Measurements from ENCODE around the gene OR13C4.
"Not testable (repeated sequence)": the region's sequence is repeated elsewhere in the genome, so short reads cannot be mapped to it uniquely, and the experiment has no call there.

Gene OR13C4

DNA sequence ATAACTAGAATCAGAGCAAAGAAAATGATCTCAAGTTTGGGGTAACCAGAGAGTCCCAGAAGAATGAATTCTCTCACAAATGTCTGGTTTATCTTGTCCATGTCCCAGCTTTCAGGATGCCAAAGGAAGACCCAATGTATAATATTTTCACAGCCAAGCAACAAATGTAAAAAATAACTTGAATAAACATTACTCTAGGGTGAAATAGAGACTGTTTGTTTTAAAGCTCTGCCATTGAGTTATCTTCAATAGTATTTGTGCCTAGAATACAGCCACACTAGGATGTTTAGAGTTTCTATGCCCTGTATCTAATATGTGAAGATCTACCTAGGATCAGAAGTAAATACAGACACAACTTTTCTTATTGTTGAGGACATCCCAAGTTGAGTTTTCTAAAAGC lies at the start of gene OR13C4:
TSS of gene OR13C4 (minus strand) at position 101 of the 400 bp plus-strand sequence. CDS start at position 101, 0 bp downstream.
- no peak for DNase-seq (ENCODE audit: low read depth in 2 of 2)

DNA sequence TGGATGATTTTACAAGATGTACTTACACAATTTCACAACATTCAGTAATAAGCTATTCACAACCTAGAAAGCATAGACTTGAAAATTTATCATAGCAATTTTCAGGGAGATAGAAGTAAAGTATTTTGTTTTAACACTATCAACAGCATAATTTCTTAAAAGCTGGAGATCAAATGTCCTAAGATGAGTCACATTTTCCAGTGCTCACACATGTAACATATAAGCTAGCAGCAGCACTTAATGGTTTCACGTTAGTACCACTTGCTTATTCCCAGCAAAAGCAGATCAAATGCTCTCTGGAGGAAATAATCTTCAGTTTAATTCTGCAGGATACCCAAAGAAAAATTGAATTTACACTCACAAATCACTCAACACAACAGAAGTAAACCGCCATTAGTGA lies 48.4 kb upstream of the OR13C4 start:
- DNase-seq (ENCODE audit: low read depth in 2 of 2): no peak

GRCh38 chr9:104572612-104573011 lies 45.6 kb upstream of the OR13C4 start:
- DNase-seq (ENCODE audit: low read depth in 2 of 2): no peak

- no peak for DNase-seq (ENCODE audit: low read depth in 2 of 2)
Measured at GRCh38 chr9:104568868-104569267, 41.9 kb upstream of the OR13C4 start, which contains the start of gene OR13C8. TSS of gene OR13C8 (plus strand) at chr9:104569168. CDS start at chr9:104569168, 0 bp downstream.

DNA sequence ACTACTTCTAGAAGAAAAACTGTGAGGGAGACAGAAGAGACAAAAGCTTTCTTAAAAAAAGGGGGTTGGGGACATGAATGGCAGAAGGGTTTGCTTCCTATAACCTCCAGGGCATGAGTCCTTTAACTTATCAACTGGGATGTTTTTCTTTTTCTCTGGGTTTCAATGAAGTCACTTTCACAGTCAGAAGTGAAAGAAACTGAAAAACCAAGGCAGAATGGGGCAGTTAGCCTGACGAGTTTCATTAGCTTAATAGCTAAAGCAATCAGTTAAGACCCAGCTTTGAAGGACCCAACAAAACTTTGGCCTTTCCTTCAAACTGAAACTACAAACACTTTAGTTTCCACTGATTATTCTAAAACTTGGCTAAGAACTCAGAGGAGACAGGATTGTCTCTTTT lies 37.3 kb upstream of the OR13C4 start:
- DNase-seq (ENCODE audit: low read depth in 2 of 2): no peak

- DNase-seq (ENCODE audit: low read depth in 2 of 2): no peak
Measured at GRCh38 chr9:104556830-104557634, 30.0 kb upstream of the OR13C4 start.

DNA sequence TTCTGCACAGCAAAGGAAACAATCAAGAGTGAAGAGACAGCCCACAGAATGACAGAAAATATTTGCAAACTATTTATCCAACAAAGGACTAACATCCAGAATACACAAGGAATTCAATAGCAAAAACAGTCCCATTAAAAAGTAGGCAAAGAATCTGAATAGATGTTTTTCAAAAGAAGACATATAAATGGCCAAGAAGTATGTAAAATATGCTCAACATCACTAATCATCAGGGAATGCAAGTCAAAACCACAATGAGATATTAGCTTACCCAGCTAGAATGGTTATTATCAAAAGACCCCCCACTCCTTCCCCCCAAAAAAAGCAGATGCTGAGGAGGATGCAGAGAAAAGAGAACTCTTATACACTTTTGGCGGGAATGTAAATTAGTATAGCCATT lies 28.5 kb upstream of the OR13C4 start:
- DNase-seq (ENCODE audit: low read depth in 2 of 2): no peak

DNA sequence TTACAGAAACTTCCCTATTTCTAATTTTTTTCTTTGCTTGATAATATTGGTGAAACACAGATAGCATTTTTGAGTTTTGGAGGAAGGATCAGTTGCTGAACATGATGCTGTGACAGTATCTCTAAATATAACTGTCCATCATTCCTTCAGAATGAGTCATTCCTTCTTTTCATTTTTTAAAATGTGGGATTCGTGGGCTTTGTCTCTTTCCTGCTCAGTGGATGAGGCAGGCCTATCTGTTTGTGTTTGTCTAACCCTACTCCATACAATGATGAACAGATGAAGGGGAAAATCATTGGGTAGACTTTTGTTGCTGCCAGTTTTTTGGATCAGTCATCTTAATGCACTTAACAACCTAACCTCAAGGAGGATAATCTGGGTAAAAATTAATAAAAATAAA lies 26.3 kb upstream of the OR13C4 start:
- no peak for DNase-seq (ENCODE audit: low read depth in 2 of 2)

DNA sequence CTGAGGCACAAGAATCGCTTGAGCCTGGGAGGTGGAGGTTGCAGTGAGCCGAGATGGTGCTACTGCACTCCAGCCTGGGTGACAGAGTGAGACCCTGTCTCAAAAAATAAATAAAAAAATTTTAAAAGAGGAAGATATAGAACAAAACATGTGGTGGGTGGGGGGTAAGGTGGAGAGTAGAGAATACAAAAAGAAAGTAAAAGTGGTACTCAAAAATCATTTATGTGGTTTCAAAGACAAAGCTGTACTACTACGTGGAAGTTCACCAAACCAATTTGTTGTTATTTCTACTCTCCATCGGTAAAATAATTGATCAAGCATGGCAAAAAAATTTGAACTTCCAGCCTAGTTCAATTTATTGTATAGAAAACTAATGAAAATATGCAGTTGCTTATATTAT lies 17.6 kb upstream of the OR13C4 start:
- DNase-seq (ENCODE audit: low read depth in 2 of 2): no peak

GRCh38 chr9:104539275-104539674 lies 12.3 kb upstream of the OR13C4 start:
- no peak for DNase-seq (ENCODE audit: low read depth in 2 of 2)

DNA sequence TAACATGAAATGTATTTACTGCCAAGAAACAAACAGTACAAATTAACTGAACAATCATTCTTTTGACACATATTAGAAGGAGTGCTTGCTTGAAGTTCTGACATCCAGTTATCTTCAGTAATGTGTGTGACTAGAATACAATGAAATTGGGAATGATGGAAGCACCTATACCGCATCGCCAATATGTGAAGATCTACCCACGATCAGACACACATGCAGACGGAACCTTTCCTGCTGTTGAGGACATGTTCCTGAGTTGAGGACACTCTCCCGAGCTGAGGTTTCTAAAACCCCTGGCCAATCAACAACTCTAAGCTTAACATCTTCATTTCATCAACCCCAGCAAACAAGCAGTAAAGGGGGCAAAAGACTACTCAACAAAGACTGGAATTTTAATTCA lies 9.7 kb upstream of the OR13C4 start, which contains the start of gene OR13C3:
TSS of gene OR13C3 (minus strand) at position 101 of the 400 bp plus-strand sequence. CDS start 133 bp downstream, outside the sequence.
- no peak for DNase-seq (ENCODE audit: low read depth in 2 of 2)

GRCh38 chr9:104520241-104520640 lies 6.8 kb downstream of the OR13C4 start:
- not testable (repeated sequence) for DNase-seq (ENCODE audit: low read depth in 2 of 2)

- DNase-seq (ENCODE audit: low read depth in 2 of 2): no peak
Measured at GRCh38 chr9:104514901-104515300, 12.1 kb downstream of the OR13C4 start.

DNA sequence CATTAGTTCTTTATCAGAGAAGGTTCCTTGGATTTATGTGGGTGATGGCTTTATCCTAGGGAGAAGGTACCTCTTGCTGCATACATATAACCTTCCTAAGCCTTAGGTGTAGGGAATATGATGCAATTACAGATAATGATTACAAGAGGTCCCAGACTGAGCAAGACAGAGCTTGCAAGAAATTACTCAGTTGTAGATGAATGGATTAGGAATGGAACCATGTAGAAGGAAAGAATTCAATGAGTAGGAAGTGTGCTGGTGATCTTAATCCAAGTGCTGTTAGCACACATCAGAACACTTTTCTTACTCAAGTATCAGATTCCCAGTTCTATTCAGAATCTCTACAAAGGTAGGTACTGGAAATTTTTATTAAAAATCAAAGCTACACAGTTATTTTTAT lies 20.4 kb downstream of the OR13C4 start:
- DNase-seq (ENCODE audit: low read depth in 2 of 2): no peak

DNA sequence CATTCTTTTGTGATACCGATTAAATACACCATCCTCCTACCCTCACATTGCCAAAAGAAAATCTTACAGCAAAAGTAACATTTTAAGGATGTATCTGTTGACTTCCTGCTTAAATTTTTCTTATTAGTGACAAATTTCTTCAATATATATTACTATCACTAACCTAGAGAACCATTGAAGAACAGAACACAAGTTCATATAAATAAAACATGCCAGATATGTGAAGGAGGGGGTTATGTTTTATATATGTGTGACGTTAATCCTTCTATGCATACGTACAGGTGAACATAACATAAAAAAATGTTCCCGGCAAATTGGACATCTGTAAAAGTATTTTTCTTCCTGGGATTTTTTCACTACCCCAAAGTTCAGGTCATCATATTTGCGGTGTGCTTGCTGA lies 23.0 kb downstream of the OR13C4 start, which contains the start of gene OR13F1:
TSS of gene OR13F1 (plus strand) at position 301 of the 400 bp plus-strand sequence. CDS start at position 301, 0 bp downstream.
- DNase-seq (ENCODE audit: low read depth in 2 of 2): no peak

DNA sequence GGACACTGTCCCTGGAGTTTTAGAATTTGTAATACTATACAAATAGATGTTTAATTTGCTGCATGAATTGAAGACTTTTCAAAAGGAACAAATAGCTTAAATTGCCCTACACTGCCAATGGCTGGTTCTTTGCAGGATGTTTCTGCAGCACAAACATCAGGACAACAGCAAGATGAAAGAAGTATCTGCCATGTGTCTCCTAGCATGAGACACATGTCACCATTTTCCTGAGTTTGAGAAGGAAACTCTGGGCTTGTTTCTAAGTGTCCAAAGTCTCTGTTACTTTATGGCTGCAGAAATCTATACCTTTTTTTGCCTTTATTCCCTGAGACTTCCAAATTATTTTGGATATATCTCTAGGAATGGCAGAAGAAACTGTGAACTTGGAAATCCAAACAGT lies 23.6 kb downstream of the OR13C4 start:
- DNase-seq (ENCODE audit: low read depth in 2 of 2): no peak

DNA sequence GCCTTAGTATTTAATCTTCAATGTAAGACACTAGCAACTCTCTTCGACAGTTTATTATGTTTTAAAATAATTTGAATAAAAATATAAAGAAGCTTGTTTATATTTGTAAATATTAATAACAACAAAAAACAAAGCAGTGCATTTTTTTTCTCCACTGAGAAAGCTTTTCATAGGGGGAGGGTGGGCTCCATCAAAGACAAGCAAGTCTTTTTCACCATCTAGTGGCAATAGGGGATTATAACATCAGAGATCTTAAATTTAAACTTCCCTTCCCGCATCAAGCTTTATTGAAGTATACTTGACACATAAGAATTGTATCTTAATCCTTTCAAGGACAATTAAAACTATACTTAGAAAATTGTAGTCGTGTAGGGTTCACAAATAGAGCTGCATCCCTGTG lies 32.2 kb downstream of the OR13C4 start:
- DNase-seq (ENCODE audit: low read depth in 2 of 2): no peak

- no peak for DNase-seq (ENCODE audit: low read depth in 2 of 2)
Measured at GRCh38 chr9:104485014-104485413, 42.0 kb downstream of the OR13C4 start.

- DNase-seq (ENCODE audit: low read depth in 2 of 2): no peak
Measured at GRCh38 chr9:104482921-104483570, 44.0 kb downstream of the OR13C4 start.

All from activated CD8-positive, alpha-beta memory T cell treated with anti-CD3 and anti-CD28 coated beads for 4 hours (primary cell).